IMR-90 (cell line): Measurements from ENCODE around the gene MGLL. TPM values are rescaled to one million over a fixed set of nuclear protein-coding genes. Genes with fewer than 3 reads are reported as not detected.

Source experiments
- ATAC-seq: fragments of 200-7000 bp; cut with Tn5 transposase; 2 replicates; pipeline ENCODE4 v1.9.1; 2020; ENCODE audit warnings: low read depth, mild to moderate bottlenecking, moderate library complexity
- BruUV-seq: library from RNA; stranded (reverse); fragments of 400-500 nt; replicated peaks from 2 replicates; lab custom pipeline; 2021; lab: Mats Ljungman, UMichigan
- CTCF ChIA-PET: fragments of 300-600 bp; formaldehyde crosslinking; extraction: SDS; loops from one replicate; lab custom pipeline; 2021; ENCODE audit warnings: antibody characterized with exemption; lab: Yijun Ruan, JAX
- POLR2A ChIA-PET: fragments of 300-600 bp; sonication (Branson Sonifier 250); formaldehyde crosslinking; loops from one replicate; lab custom pipeline; 2022; ENCODE audit warnings: antibody characterized with exemption; ENCODE audit not compliant: unreplicated experiment; lab: Charles Lee
- DNase-seq: peaks from one replicate; pipeline ENCODE4 v3.0.0; 2013
- H2AFZ ChIP-seq: replicated peaks from 2 replicates; pipeline ENCODE3; 2013; ENCODE audit warnings: low read length, mild to moderate bottlenecking; ENCODE audit not compliant: poor library complexity
- H2AK5ac ChIP-seq: 2 replicates; pipeline ENCODE4 v1.6.1; 2013; ENCODE audit warnings: low read depth, low read length, inconsistent platforms
- H2AK9ac ChIP-seq: replicated peaks from 2 replicates; pipeline ENCODE3; 2013; ENCODE audit warnings: mild to moderate bottlenecking, low read depth, low read length, moderate library complexity; ENCODE audit not compliant: poor library complexity
- H2BK120ac ChIP-seq: 2 replicates; pipeline ENCODE4 v1.6.1; 2013; ENCODE audit warnings: low read depth, low read length, inconsistent platforms
- H2BK15ac ChIP-seq: 3 replicates; pipeline ENCODE4 v1.6.1; 2013; ENCODE audit warnings: low read depth, low read length, inconsistent platforms
- H2BK20ac ChIP-seq: 2 replicates; pipeline ENCODE4 v1.6.1; 2013; ENCODE audit warnings: low read depth, mild to moderate bottlenecking, inconsistent platforms, low read length, moderate library complexity
- H2BK5ac ChIP-seq: 2 replicates; pipeline ENCODE4 v1.6.1; 2013; ENCODE audit warnings: mild to moderate bottlenecking, low read depth, low read length, inconsistent platforms; ENCODE audit not compliant: poor library complexity, severe bottlenecking
- H3K14ac ChIP-seq: replicated peaks from 2 replicates; pipeline ENCODE4 v1.6.1; 2013; ENCODE audit warnings: low read depth, low read length, inconsistent platforms
- H3K18ac ChIP-seq: 2 replicates; pipeline ENCODE4 v1.6.1; 2013; ENCODE audit warnings: low read depth, low read length, control low read depth
- H3K23ac ChIP-seq: 2 replicates; pipeline ENCODE4 v1.6.1; 2013; ENCODE audit warnings: low read depth, low read length, inconsistent platforms
- H3K27ac ChIP-seq: 2 replicates; pipeline ENCODE4 v1.5.1; 2013; ENCODE audit warnings: mild to moderate bottlenecking, control low read depth, low read length; ENCODE audit not compliant: insufficient read depth
- H3K27me3 ChIP-seq: 2 replicates; pipeline ENCODE4 v1.6.1; 2013; ENCODE audit warnings: low read length; ENCODE audit not compliant: control insufficient read depth, insufficient read depth
- H3K36me3 ChIP-seq: 2 replicates; pipeline ENCODE4 v1.6.1; 2013; ENCODE audit warnings: low read length, mixed read lengths; ENCODE audit not compliant: control insufficient read depth, insufficient read depth
- H3K4ac ChIP-seq: 2 replicates; pipeline ENCODE4 v1.6.1; 2013; ENCODE audit warnings: low read depth, low read length, inconsistent platforms
- H3K4me1 ChIP-seq: 2 replicates; pipeline ENCODE4 v1.6.1; 2013; ENCODE audit warnings: low read length, mixed read lengths; ENCODE audit not compliant: control insufficient read depth, insufficient read depth
- H3K4me2 ChIP-seq: 2 replicates; pipeline ENCODE4 v1.6.1; 2013; ENCODE audit warnings: low read depth, mild to moderate bottlenecking, control low read depth, low read length, moderate library complexity
- H3K4me3 ChIP-seq: 2 replicates; pipeline ENCODE4 v1.5.1; 2013; ENCODE audit warnings: low read depth, mild to moderate bottlenecking, control low read depth, low read length, moderate library complexity; ENCODE audit not compliant: insufficient read depth
- H3K56ac ChIP-seq: 2 replicates; pipeline ENCODE4 v1.6.1; 2013; ENCODE audit warnings: low read length, inconsistent platforms; ENCODE audit not compliant: insufficient read depth; ENCODE audit errors: extremely low read depth
- H3K79me1 ChIP-seq, 2 experiments: 2 replicates each; pipeline ENCODE4 v1.6.1; 2013; ENCODE audit warnings: low read length in 2 of 2, inconsistent platforms in 1 of 2, low read depth in 1 of 2
- H3K9ac ChIP-seq: 2 replicates; pipeline ENCODE4 v1.6.1; 2013; ENCODE audit warnings: low read depth, low read length, control low read depth
- H3K9me1 ChIP-seq: 2 replicates; pipeline ENCODE4 v1.6.1; 2013; ENCODE audit warnings: low read length, inconsistent platforms; ENCODE audit not compliant: insufficient read depth
- H3K9me3 ChIP-seq: 2 replicates; pipeline ENCODE4 v1.6.1; 2013; ENCODE audit warnings: low read length; ENCODE audit not compliant: control insufficient read depth, insufficient read depth
- H4K20me1 ChIP-seq: 2 replicates; pipeline ENCODE4 v1.6.1; 2013; ENCODE audit warnings: low read length, inconsistent platforms; ENCODE audit not compliant: insufficient read depth
- H4K5ac ChIP-seq: 2 replicates; pipeline ENCODE4 v1.6.1; 2013; ENCODE audit warnings: mild to moderate bottlenecking, low read depth, low read length, control low read depth
- H4K8ac ChIP-seq, 2 experiments: 2 replicates each; pipeline ENCODE4 v1.6.1; 2013; ENCODE audit warnings: low read depth in 2 of 2, low read length in 2 of 2, control low read depth in 1 of 2, inconsistent platforms in 1 of 2
- H4K91ac ChIP-seq: 2 replicates; pipeline ENCODE4 v1.6.1; 2013; ENCODE audit warnings: low read depth, low read length, inconsistent platforms; ENCODE audit not compliant: insufficient read depth
- BHLHE40 ChIP-seq: fragments of 150-350 bp; IDR thresholded peaks from 2 replicates; pipeline ENCODE4 v1.6.1; 2016; ENCODE audit warnings: mild to moderate bottlenecking, low read depth, low read length
- CEBPB ChIP-seq: IDR thresholded peaks from 2 replicates; pipeline ENCODE4 v1.6.1; 2012; ENCODE audit warnings: low read depth, low read length, improper control_type of control experiment
- CHD1 ChIP-seq: IDR thresholded peaks from 2 replicates; pipeline ENCODE4 v1.6.1; 2012; ENCODE audit warnings: low read depth, low read length, improper control_type of control experiment
- CTCF ChIP-seq: conservative IDR thresholded peaks from 2 replicates; pipeline ENCODE4 v1.5.1; 2012; ENCODE audit warnings: mild to moderate bottlenecking, low read depth, low read length, improper control_type of control experiment
- ELK1 ChIP-seq: fragments of 150-350 bp; IDR thresholded peaks from 2 replicates; pipeline ENCODE4 v1.6.1; 2016; ENCODE audit warnings: low read depth, mild to moderate bottlenecking, low read length, moderate library complexity, borderline replicate concordance
- FOS ChIP-seq: fragments of 150-350 bp; IDR thresholded peaks from 2 replicates; pipeline ENCODE4 v1.6.1; 2016; ENCODE audit warnings: low read depth, low read length
- MAFK ChIP-seq: IDR thresholded peaks from 2 replicates; pipeline ENCODE4 v1.6.1; 2012; ENCODE audit warnings: low read depth, low read length, improper control_type of control experiment
- MAZ ChIP-seq: IDR thresholded peaks from 2 replicates; pipeline ENCODE4 v1.6.1; 2012; ENCODE audit warnings: low read depth, mild to moderate bottlenecking, low read length, improper control_type of control experiment, moderate library complexity, borderline replicate concordance
- MXI1 ChIP-seq: IDR thresholded peaks from 2 replicates; pipeline ENCODE4 v1.6.1; 2012; ENCODE audit warnings: low read depth, mild to moderate bottlenecking, low read length, moderate library complexity, borderline replicate concordance
- NFE2L2 ChIP-seq: fragments of 150-350 bp; IDR thresholded peaks from 2 replicates; pipeline ENCODE4 v1.6.1; 2016; ENCODE audit warnings: low read depth, mild to moderate bottlenecking, low read length
- POLR2A ChIP-seq: IDR thresholded peaks from 2 replicates; pipeline ENCODE4 v1.6.1; 2012; ENCODE audit warnings: mild to moderate bottlenecking, low read depth, low read length
- RAD21 ChIP-seq: IDR thresholded peaks from 2 replicates; pipeline ENCODE4 v1.6.1; 2012; ENCODE audit warnings: low read length, improper control_type of control experiment
- RCOR1 ChIP-seq: IDR thresholded peaks from 2 replicates; pipeline ENCODE4 v1.6.1; 2012; ENCODE audit warnings: mild to moderate bottlenecking, low read length, improper control_type of control experiment; ENCODE audit not compliant: insufficient replicate concordance
- RFX5 ChIP-seq: IDR thresholded peaks from 2 replicates; pipeline ENCODE4 v1.8.0; 2012; ENCODE audit warnings: low read depth, mild to moderate bottlenecking, low read length, moderate library complexity
- SMC3 ChIP-seq: fragments of 150-350 bp; IDR thresholded peaks from 2 replicates; pipeline ENCODE4 v1.6.1; 2016; ENCODE audit warnings: low read depth, mild to moderate bottlenecking, antibody characterized with exemption, low read length, moderate library complexity
- WGBS, 2 experiments: methylation state at CpG; one replicate each; pipeline versions ENCODE4 v1.1.5 to v1.1.7; 2013; ENCODE audit warnings: missing lambda C conversion rate in 2 of 2; ENCODE audit not compliant: insufficient read length in 1 of 2; ENCODE audit errors: extremely low coverage in 2 of 2; 5-methylcytosine and 5-hydroxymethylcytosine counted together
- dilution Hi-C: fragments of 300-500 bp; cut with HindIII; formaldehyde crosslinking; loops from one replicate; pipeline ENCODE4 v1.14.3; 2018; ENCODE audit warnings: low sequenced_read_pairs; ENCODE audit not compliant: unreplicated experiment
- in situ Hi-C: fragments of 300-500 bp; cut with MboI; formaldehyde crosslinking; loops from 3 replicates; pipeline ENCODE4 v1.14.3; 2019; ENCODE audit warnings: low sequenced_read_pairs, inconsistent platforms, mixed read lengths
- intact Hi-C: fragments of 100-400 bp; cut with micrococcal nuclease; formaldehyde crosslinking; loops from 2 replicates; pipeline ENCODE4 v1.10.0; 2022
- polyA plus RNA-seq, 3 experiments: library from polyadenylated mRNA; depleted of rRNA; stranded (reverse); fragments of >200 nt; gene quantifications; 2 replicates each; pipeline ENCODE4 v1.2.3, GENCODE V29; 2012; ENCODE audit warnings: low replicate concordance in 1 of 3
- total RNA-seq: library from RNA; depleted of rRNA; stranded (reverse); fragments of >200 nt; gene quantifications from 2 replicates; pipeline ENCODE4 v1.2.3, GENCODE V29; 2012
- TF ChIP-seq, protein P1 (sequence below): fragments of 150-350 bp; IDR thresholded peaks from 2 replicates; pipeline ENCODE4 v1.6.1; 2017; ENCODE audit warnings: mild to moderate bottlenecking, antibody characterized with exemption, low read length, low read depth

Gene MGLL
- total and polyA plus RNA-seq, 2 of the 4 experiments (the other 2 are of a cell fraction), result 23.7 to 60.6 TPM

GRCh38 chr3:127647166-127647844 lies 175.0 kb downstream of the MGLL start:
- Histone ChIP-seq H2AFZ (no peak overlapping the region), H2AK5ac (no peak overlapping the region), H3K9me1 (no peaks in the 10 kb centered on the region), H3K79me1 (no peaks in the 10 kb centered on the region), H2BK15ac (no peak overlapping the region), H3K9ac (no peak overlapping the region), H3K18ac (no peak overlapping the region), H2BK5ac (no peak overlapping the region), H3K4ac (no peak overlapping the region), H4K8ac (no peak overlapping the region), H4K5ac (no peak overlapping the region), H3K4me2 (no peak overlapping the region), H3K4me3 (no peak overlapping the region), H3K4me1 (no peaks in the 10 kb centered on the region), H3K36me3 (no peaks in the 10 kb centered on the region), H2AK9ac (no peak overlapping the region), H3K27me3 (peaks cover 16% of the 10 kb centered on the region), H3K14ac (no peak overlapping the region), H4K91ac (no peak overlapping the region), H3K23ac (no peak overlapping the region), H2BK20ac (no peak overlapping the region), H3K56ac (no peak overlapping the region), H2BK120ac (no peak overlapping the region), H3K9me3 (no peaks in the 10 kb centered on the region), H4K20me1 (no peaks in the 10 kb centered on the region), H3K27ac (no peak overlapping the region)
- TF ChIP-seq POLR2A (no peak), FOS (no peak), NFE2L2 (no peak), SMC3 (no peak), BHLHE40 (no peak), MXI1 (no peak), MAZ (no peak), CTCF (no peak), RFX5 (no peak), CHD1 (no peak), CEBPB (no peak), RAD21 (no peak), MAFK (no peak), RCOR1 (no peak), ELK1 (no peak)
- TF ChIP-seq, protein P1, sequence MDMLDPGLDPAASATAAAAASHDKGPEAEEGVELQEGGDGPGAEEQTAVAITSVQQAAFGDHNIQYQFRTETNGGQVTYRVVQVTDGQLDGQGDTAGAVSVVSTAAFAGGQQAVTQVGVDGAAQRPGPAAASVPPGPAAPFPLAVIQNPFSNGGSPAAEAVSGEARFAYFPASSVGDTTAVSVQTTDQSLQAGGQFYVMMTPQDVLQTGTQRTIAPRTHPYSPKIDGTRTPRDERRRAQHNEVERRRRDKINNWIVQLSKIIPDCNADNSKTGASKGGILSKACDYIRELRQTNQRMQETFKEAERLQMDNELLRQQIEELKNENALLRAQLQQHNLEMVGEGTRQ, result no peak
- POLR2A ChIA-PET, result no interaction called here
- in situ Hi-C loops (no loop called here), intact Hi-C loops (no loop called here), dilution Hi-C loops (no loop called here)
- BruUV-seq, result no TSS peak
- DNase-seq, result no peak
- no peak for ATAC-seq
- 43% methylated on average over 8 of the region's 13 CpGs; no CpG with 5 or more reads in 1 of the 2 experiments for WGBS, 2 experiments
- CTCF ChIA-PET, result no interaction called here
